ENCODE data around the gene CSRNP3. TPM values are rescaled to one million over a fixed set of nuclear protein-coding genes. Genes with fewer than 3 reads are reported as not detected.

The CSRNP3 gene
- total RNA-seq, 3 donors from 2014 or later: 2.0 to 5.2 (median 4.6) TPM

GRCh38 chr2:165697748-165698443 lies 228.4 kb downstream of the CSRNP3 start:
- TF ChIP-seq, protein P1, sequence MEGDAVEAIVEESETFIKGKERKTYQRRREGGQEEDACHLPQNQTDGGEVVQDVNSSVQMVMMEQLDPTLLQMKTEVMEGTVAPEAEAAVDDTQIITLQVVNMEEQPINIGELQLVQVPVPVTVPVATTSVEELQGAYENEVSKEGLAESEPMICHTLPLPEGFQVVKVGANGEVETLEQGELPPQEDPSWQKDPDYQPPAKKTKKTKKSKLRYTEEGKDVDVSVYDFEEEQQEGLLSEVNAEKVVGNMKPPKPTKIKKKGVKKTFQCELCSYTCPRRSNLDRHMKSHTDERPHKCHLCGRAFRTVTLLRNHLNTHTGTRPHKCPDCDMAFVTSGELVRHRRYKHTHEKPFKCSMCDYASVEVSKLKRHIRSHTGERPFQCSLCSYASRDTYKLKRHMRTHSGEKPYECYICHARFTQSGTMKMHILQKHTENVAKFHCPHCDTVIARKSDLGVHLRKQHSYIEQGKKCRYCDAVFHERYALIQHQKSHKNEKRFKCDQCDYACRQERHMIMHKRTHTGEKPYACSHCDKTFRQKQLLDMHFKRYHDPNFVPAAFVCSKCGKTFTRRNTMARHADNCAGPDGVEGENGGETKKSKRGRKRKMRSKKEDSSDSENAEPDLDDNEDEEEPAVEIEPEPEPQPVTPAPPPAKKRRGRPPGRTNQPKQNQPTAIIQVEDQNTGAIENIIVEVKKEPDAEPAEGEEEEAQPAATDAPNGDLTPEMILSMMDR (IDR thresholded peaks at IDR 0.05): no peak
- Histone ChIP-seq H3K4me3 (no peak overlapping the region), H3K4me1 (ENCODE audit: low read depth) (no peaks in the 10 kb centered on the region), H3K36me3 (ENCODE audit: low read depth) (no peaks in the 10 kb centered on the region), H3K9me3 (no peaks in the 10 kb centered on the region)
- intact Hi-C loops (cut with DNase I, micrococcal nuclease): loop anchor here in 1 of 2 donors (5.0 kb wide), 1 partner anchor 296 kb away; no protein-coding TSS in a partner anchor
- no peak for DNase-seq
- ATAC-seq: no peak

DNA sequence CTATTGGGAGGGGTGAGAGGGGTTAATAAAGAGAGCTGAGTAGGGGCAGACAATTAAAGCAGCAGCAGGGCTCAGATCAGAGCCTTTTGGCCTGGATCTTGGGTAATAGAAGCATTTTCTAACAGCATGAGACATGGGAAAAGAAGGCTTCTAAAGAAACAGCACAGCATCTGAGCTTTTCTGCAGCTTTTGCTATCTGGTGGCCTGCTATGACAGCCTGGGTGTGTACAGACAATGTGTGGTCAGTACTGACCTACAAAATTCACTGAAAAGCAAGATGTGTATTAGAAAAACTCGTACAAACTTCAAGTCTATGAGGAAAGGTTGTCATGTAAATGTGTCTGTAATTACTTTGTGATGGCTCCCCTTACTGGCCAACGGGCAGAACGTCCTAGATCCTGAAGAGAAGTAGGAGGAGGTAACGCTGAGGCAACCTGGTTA lies 229.0 kb downstream of the CSRNP3 start:
- ATAC-seq (peak; percentile 71), DNase-seq (peak in 1 of 3 donors; percentile 55)
- intact Hi-C loops (cut with DNase I, micrococcal nuclease): loop anchor here in 1 of 2 donors (5.0 kb wide), 1 partner anchor 296 kb away; no protein-coding TSS in a partner anchor
- H3K4me1 ChIP-seq (ENCODE audit: low read depth): no peaks in the 10 kb centered on the region
- TF ChIP-seq, protein P1 (IDR thresholded peaks at IDR 0.05): no peak
- no peaks in the 10 kb centered on the region for H3K36me3 ChIP-seq (ENCODE audit: low read depth)
- H3K9me3 ChIP-seq: no peaks in the 10 kb centered on the region
- H3K4me3 ChIP-seq: no peak overlapping the region

GRCh38 chr2:165699946-165700345 lies 230.4 kb downstream of the CSRNP3 start:
- H3K4me3 ChIP-seq: no peak overlapping the region
- no peaks in the 10 kb centered on the region for H3K9me3 ChIP-seq
- TF ChIP-seq, protein P1 (IDR thresholded peaks at IDR 0.05): no peak
- no peak for DNase-seq
- intact Hi-C loops (cut with DNase I, micrococcal nuclease): loop anchor here (5.0 to 10.0 kb wide), 2 partner anchors 295 to 298 kb away; no protein-coding TSS in a partner anchor
- H3K36me3 ChIP-seq (ENCODE audit: low read depth): no peaks in the 10 kb centered on the region
- H3K4me1 ChIP-seq (ENCODE audit: low read depth): no peaks in the 10 kb centered on the region
- ATAC-seq: no peak

DNA sequence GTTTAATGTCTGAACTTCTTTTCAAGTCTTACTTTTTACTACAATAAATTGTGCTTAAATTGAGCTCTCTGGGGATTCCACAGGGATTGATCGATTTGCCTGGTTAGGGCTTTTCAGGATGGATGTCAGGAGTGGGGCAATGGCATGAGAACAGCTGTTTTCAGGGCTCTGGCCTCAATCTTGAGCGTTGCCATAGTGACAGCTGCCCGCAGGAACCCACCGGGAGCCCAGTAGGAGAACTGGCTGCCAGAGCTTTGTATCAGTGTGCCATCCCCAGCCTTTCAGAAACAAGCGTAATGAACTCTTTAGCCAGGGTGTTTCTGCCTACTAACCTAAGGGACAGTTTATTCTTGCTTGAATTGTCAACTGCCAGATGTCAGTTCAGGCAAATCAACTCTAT lies 231.0 kb downstream of the CSRNP3 start:
- TF ChIP-seq, protein P1 (IDR thresholded peaks at IDR 0.05): no peak
- Histone ChIP-seq H3K9me3 (no peaks in the 10 kb centered on the region), H3K4me3 (no peak overlapping the region), H3K36me3 (ENCODE audit: low read depth) (no peaks in the 10 kb centered on the region), H3K4me1 (ENCODE audit: low read depth) (no peaks in the 10 kb centered on the region)
- intact Hi-C loops (cut with DNase I, micrococcal nuclease): loop anchor here in 1 of 2 donors (10.0 kb wide), 1 partner anchor 296 kb away; no protein-coding TSS in a partner anchor
- no peak for ATAC-seq
- no peak for DNase-seq

GRCh38 chr2:165701147-165701546 lies 231.6 kb downstream of the CSRNP3 start:
- H3K4me1 ChIP-seq (ENCODE audit: low read depth): no peaks in the 10 kb centered on the region
- intact Hi-C loops (cut with DNase I, micrococcal nuclease): loop anchor here in 1 of 2 donors (10.0 kb wide), 1 partner anchor 296 kb away; no protein-coding TSS in a partner anchor
- H3K36me3 ChIP-seq (ENCODE audit: low read depth): no peaks in the 10 kb centered on the region
- H3K9me3 ChIP-seq: no peaks in the 10 kb centered on the region
- ATAC-seq (peak; percentile 42), DNase-seq (no peak)
- H3K4me3 ChIP-seq: no peak overlapping the region
- TF ChIP-seq, protein P1 (IDR thresholded peaks at IDR 0.05): no peak

All from mucosa of descending colon (tissue), 3 donors.